NCI-H187 treated with DMSO at 0.1 percent for 48 hours (cell line): Measurements from ENCODE around the gene PAN3.
"Not testable (repeated sequence)": the region's sequence is repeated elsewhere in the genome, so short reads cannot be mapped to it uniquely, and the experiment has no call there.

Experiments
- DNase-seq: peaks from one replicate; lab custom pipeline; 2025; lab: John Stamatoyannopoulos, UW

Gene PAN3

GRCh38 chr13:28138756-28139470, 568 bp downstream of the PAN3 start:
- no peak for DNase-seq

- DNase-seq = no peak
Observed at GRCh38 chr13:28140433-28141125, 2.2 kb downstream of the PAN3 start.

GRCh38 chr13:28141542-28141941, 3.2 kb downstream of the PAN3 start:
- DNase-seq = not testable (repeated sequence)

GRCh38 chr13:28145049-28145448, 6.7 kb downstream of the PAN3 start:
- DNase-seq = no peak

GRCh38 chr13:28147495-28147894, 9.2 kb downstream of the PAN3 start:
- no peak for DNase-seq

GRCh38 chr13:28159057-28159456, 20.7 kb downstream of the PAN3 start:
- no peak for DNase-seq

GRCh38 chr13:28161370-28161769, 23.0 kb downstream of the PAN3 start:
- no peak for DNase-seq

- DNase-seq = no peak
Observed at GRCh38 chr13:28163587-28163986, 25.2 kb downstream of the PAN3 start.

- DNase-seq = no peak
Observed at GRCh38 chr13:28166257-28166656, 27.9 kb downstream of the PAN3 start.

- DNase-seq = no peak
Observed at GRCh38 chr13:28171266-28171665, 32.9 kb downstream of the PAN3 start.

GRCh38 chr13:28172947-28173346, 34.6 kb downstream of the PAN3 start:
- DNase-seq = no peak

- no peak for DNase-seq
Observed at GRCh38 chr13:28173793-28174192, 35.4 kb downstream of the PAN3 start.

GRCh38 chr13:28177327-28177726, 39.0 kb downstream of the PAN3 start:
- no peak for DNase-seq

GRCh38 chr13:28177877-28178276, 39.5 kb downstream of the PAN3 start:
- DNase-seq = no peak

- DNase-seq = no peak
Observed at GRCh38 chr13:28179974-28180373, 41.6 kb downstream of the PAN3 start.

GRCh38 chr13:28181413-28181812, 43.1 kb downstream of the PAN3 start:
- DNase-seq = no peak

- DNase-seq = no peak
Observed at GRCh38 chr13:28185256-28185655, 46.9 kb downstream of the PAN3 start.

GRCh38 chr13:28199089-28199488, 60.7 kb downstream of the PAN3 start:
- no peak for DNase-seq

- no peak for DNase-seq
Observed at GRCh38 chr13:28204043-28204442, 65.7 kb downstream of the PAN3 start.

- no peak for DNase-seq
Observed at GRCh38 chr13:28204690-28205443, 66.5 kb downstream of the PAN3 start.

- DNase-seq = no peak
Observed at GRCh38 chr13:28218679-28219078, 80.3 kb downstream of the PAN3 start.

- no peak for DNase-seq
Observed at GRCh38 chr13:28219408-28220099, 81.2 kb downstream of the PAN3 start.
